Measurements from ENCODE around the gene FXR2. TPM values are rescaled to one million over a fixed set of nuclear protein-coding genes. Genes with fewer than 3 reads are reported as not detected.
"Not testable (repeated sequence)": the region's sequence is repeated elsewhere in the genome, so short reads cannot be mapped to it uniquely, and the experiment has no call there.

FXR2 gene
- total and polyA plus RNA-seq, 2 donors from 2014 or later: 29.3 to 59.2 TPM

GRCh38 chr17:7646457-7646856 is 31.8 kb upstream of the FXR2 start:
- FAIRE-seq: no peak

GRCh38 chr17:7644775-7645174 is 30.1 kb upstream of the FXR2 start:
- no peak for DNase-seq
- no peaks in the 10 kb centered on the region for H3K27me3 ChIP-seq (ENCODE audit: control insufficient read depth, insufficient read depth, low read length)
- intact Hi-C loops (cut with DNase I): no loop called here
- H3K4me3 ChIP-seq (ENCODE audit: low read length in 3 of 3): no peak overlapping the region
- no peaks in the 10 kb centered on the region for H3K9me3 ChIP-seq (ENCODE audit: control insufficient read depth in 2 of 3, insufficient read depth in 1 of 3, low read length in 3 of 3)
- no peak for FAIRE-seq
- no peaks in the 10 kb centered on the region for H3K4me1 ChIP-seq (ENCODE audit: control insufficient read depth in 2 of 3, insufficient read depth in 2 of 3, low read depth in 1 of 3, low read length in 3 of 3)
- H3K27ac ChIP-seq (ENCODE audit: low read depth in 2 of 2, low read length in 2 of 2): no peak overlapping the region
- TF ChIP-seq CTCF (IDR thresholded peaks at IDR 0.05; ENCODE audit: borderline replicate concordance, extremely low read depth, insufficient read depth): no peak
- no peaks in the 10 kb centered on the region for H3K36me3 ChIP-seq (ENCODE audit: control insufficient read depth in 2 of 3, insufficient read depth in 3 of 3, low read length in 3 of 3)
- H3K9ac ChIP-seq (ENCODE audit: low read length in 3 of 3): no peak overlapping the region

More at GRCh38 chr17:7646457-7646856, 31.8 kb upstream of the FXR2 start:
- Histone ChIP-seq H3K4me3 (ENCODE audit: low read length in 3 of 3) (no peak overlapping the region), H3K4me1 (ENCODE audit: control insufficient read depth in 2 of 3, insufficient read depth in 2 of 3, low read depth in 1 of 3, low read length in 3 of 3) (peaks cover 0 to 6% (median 0%) of the 10 kb centered on the region in 3 donors), H3K9ac (ENCODE audit: low read length in 3 of 3) (no peak overlapping the region), H3K27me3 (ENCODE audit: control insufficient read depth, insufficient read depth, low read length) (no peaks in the 10 kb centered on the region), H3K36me3 (ENCODE audit: control insufficient read depth in 2 of 3, insufficient read depth in 3 of 3, low read length in 3 of 3) (no peaks in the 10 kb centered on the region), H3K27ac (ENCODE audit: low read depth in 2 of 2, low read length in 2 of 2) (no peak overlapping the region), H3K9me3 (ENCODE audit: control insufficient read depth in 2 of 3, insufficient read depth in 1 of 3, low read length in 3 of 3) (no peaks in the 10 kb centered on the region)
- no peak for DNase-seq
- intact Hi-C loops (cut with DNase I): no loop called here
- no peak for TF ChIP-seq CTCF (IDR thresholded peaks at IDR 0.05; ENCODE audit: borderline replicate concordance, extremely low read depth, insufficient read depth)

DNA sequence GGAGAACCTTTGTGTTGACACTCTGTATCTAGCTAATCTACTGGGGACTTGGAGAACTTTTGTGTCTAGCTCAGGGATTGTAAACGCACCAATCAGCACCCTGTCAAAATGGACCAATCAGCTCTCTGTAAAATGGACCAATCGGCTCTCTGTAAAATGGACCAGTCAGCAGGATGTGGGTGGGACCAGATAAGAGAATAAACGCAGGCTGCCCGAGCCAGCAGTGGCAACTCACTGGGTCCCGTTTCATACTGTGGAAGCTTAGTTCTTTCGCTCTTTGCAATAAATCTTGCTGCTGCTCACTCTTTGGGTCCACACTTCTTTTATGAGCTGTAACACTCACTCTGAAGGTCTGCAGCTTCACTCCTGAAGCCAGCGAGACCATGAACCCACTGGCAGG is 26.9 kb upstream of the FXR2 start:
- H3K27me3 ChIP-seq (ENCODE audit: control insufficient read depth, insufficient read depth, low read length); H3K4me1 ChIP-seq (ENCODE audit: control insufficient read depth in 2 of 3, insufficient read depth in 2 of 3, low read depth in 1 of 3, low read length in 3 of 3); H3K4me3 ChIP-seq (ENCODE audit: low read length in 3 of 3); H3K9ac ChIP-seq (ENCODE audit: low read length in 3 of 3); intact Hi-C loops (cut with DNase I); H3K9me3 ChIP-seq (ENCODE audit: control insufficient read depth in 2 of 3, insufficient read depth in 1 of 3, low read length in 3 of 3); H3K36me3 ChIP-seq (ENCODE audit: control insufficient read depth in 2 of 3, insufficient read depth in 3 of 3, low read length in 3 of 3); H3K27ac ChIP-seq (ENCODE audit: low read depth in 2 of 2, low read length in 2 of 2); DNase-seq; FAIRE-seq: not testable (repeated sequence)

- DNase-seq (no peak), FAIRE-seq (no peak)
- Histone ChIP-seq H3K4me3 (ENCODE audit: low read length in 3 of 3) (no peak overlapping the region), H3K27ac (ENCODE audit: low read depth in 2 of 2, low read length in 2 of 2) (no peak overlapping the region), H3K27me3 (ENCODE audit: control insufficient read depth, insufficient read depth, low read length) (no peaks in the 10 kb centered on the region), H3K36me3 (ENCODE audit: control insufficient read depth in 2 of 3, insufficient read depth in 3 of 3, low read length in 3 of 3) (no peaks in the 10 kb centered on the region), H3K9me3 (ENCODE audit: control insufficient read depth in 2 of 3, insufficient read depth in 1 of 3, low read length in 3 of 3) (no peaks in the 10 kb centered on the region), H3K4me1 (ENCODE audit: control insufficient read depth in 2 of 3, insufficient read depth in 2 of 3, low read depth in 1 of 3, low read length in 3 of 3) (no peaks in the 10 kb centered on the region), H3K9ac (ENCODE audit: low read length in 3 of 3) (no peak overlapping the region)
- no peak for TF ChIP-seq CTCF (IDR thresholded peaks at IDR 0.05; ENCODE audit: borderline replicate concordance, extremely low read depth, insufficient read depth)
- intact Hi-C loops (cut with DNase I): no loop called here
Measured at GRCh38 chr17:7640783-7641182, 26.1 kb upstream of the FXR2 start.

Measured in kidney (tissue), 14 donors.